ENCODE measurements around the gene PSMD3. TPM values are rescaled to one million over a fixed set of nuclear protein-coding genes. Genes with fewer than 3 reads are reported as not detected.

PSMD3 gene
- total and polyA plus RNA-seq, 10 donors = 35.6 to 70.6 (median 61.3) TPM

- Histone ChIP-seq H3K4me1 (peaks cover 0 to 33% (median 15%) of the 10 kb centered on the region in 6 donors), H3K4me3 (no peak overlapping the region), H3K9me3 (no peaks in the 10 kb centered on the region), H3K36me3 (no peaks in the 10 kb centered on the region), H3K27ac (no peak overlapping the region), H3K27me3 (replicated peaks in 1 of 7) (peaks cover 0 to 8% (median 0%) of the 10 kb centered on the region in 7 donors)
- WGBS, 5 donors = 79 to 88% (median 80%) methylated on average over 4 of the region's 4 CpGs
- intact Hi-C loops (cut with DNase I; ENCODE audit: low total_unique reads) = no loop called here
- DNase-seq = no peak
- no peak for TF ChIP-seq CTCF (IDR thresholded peaks at IDR 0.05 in 8 of 11, conservative IDR thresholded peaks at IDR 0.05 in 3 of 11)
- TF ChIP-seq POLR2A (IDR thresholded peaks at IDR 0.05) = no peak
- no peak for TF ChIP-seq POLR2AphosphoS5 (IDR thresholded peaks at IDR 0.05)
Observed at GRCh38 chr17:39975801-39976200, 4.8 kb upstream of the PSMD3 start.

GRCh38 chr17:39979016-39979670 lies 1.5 kb upstream of the PSMD3 start:
- H3K4me1 ChIP-seq = peaks cover 17 to 43% (median 34%) of the 10 kb centered on the region in 6 donors
- H3K9me3 ChIP-seq = no peaks in the 10 kb centered on the region
- no peak for TF ChIP-seq CTCF (IDR thresholded peaks at IDR 0.05 in 8 of 11, conservative IDR thresholded peaks at IDR 0.05 in 3 of 11)
- 77 to 85% (median 83%) methylated on average over 5 of the region's 5 CpGs for WGBS, 5 donors
- H3K27me3 ChIP-seq (replicated peaks in 1 of 7) = no peaks in the 10 kb centered on the region
- H3K36me3 ChIP-seq = peaks cover 0 to 7% (median 1%) of the 10 kb centered on the region in 6 donors
- intact Hi-C loops (cut with DNase I; ENCODE audit: low total_unique reads) = no loop called here
- no peak for DNase-seq
- H3K4me3 ChIP-seq = peak overlapping the region in 1 of 8 donors; percentile 92
- peak overlapping the region in 3 of 8 donors; percentile 92 to 98 (median 97) for H3K27ac ChIP-seq

DNA sequence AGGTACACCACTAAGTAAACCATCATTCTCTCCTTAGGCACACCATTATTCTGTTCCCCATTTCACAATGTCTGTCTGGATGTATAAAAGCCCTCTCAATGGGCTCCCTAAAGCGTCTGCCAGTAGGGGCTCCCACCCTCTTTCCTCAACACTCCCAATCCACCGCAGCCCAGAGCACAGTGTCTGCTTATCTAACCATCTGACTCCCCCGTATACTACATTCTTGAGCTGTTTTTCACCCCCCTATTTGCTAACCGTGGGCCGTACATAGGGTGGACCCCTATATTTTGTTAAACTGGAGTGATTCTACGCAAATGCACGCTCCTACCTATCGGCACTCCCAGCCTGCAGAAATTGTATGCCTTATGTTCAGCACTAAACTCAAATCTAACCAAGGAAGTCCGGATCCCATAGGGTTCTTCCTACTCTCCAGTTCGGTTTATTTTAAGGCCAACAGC lies 685 bp upstream of the PSMD3 start:
- peaks cover 3 to 15% (median 9%) of the 10 kb centered on the region in 6 donors for H3K36me3 ChIP-seq
- 0 to 1% (median 1%) methylated on average over 10 of the region's 10 CpGs for WGBS, 5 donors
- no peak for TF ChIP-seq POLR2A (IDR thresholded peaks at IDR 0.05)
- no peak for TF ChIP-seq POLR2AphosphoS5 (IDR thresholded peaks at IDR 0.05)
- TF ChIP-seq CTCF (IDR thresholded peaks at IDR 0.05 in 8 of 11, conservative IDR thresholded peaks at IDR 0.05 in 3 of 11) = no peak
- DNase-seq = no peak
- intact Hi-C loops (cut with DNase I; ENCODE audit: low total_unique reads) = no loop called here
- H3K27ac ChIP-seq = peak overlapping the region; percentile 91 to 98 (median 95)
- H3K27me3 ChIP-seq (replicated peaks in 1 of 7) = no peaks in the 10 kb centered on the region
- H3K4me1 ChIP-seq = peaks cover 17 to 49% (median 34%) of the 10 kb centered on the region in 6 donors
- H3K9me3 ChIP-seq = no peaks in the 10 kb centered on the region
- H3K4me3 ChIP-seq = peak overlapping the region; percentile 14 to 95 (median 82)

- H3K4me3 ChIP-seq = peak overlapping the region; percentile 67 to 95 (median 87)
- 0 to 2% (median 1%) methylated on average over 15 of the region's 15 CpGs for WGBS, 5 donors
- H3K27ac ChIP-seq = peak overlapping the region; percentile 91 to 98 (median 95)
- TF ChIP-seq POLR2AphosphoS5 (IDR thresholded peaks at IDR 0.05) = no peak
- TF ChIP-seq POLR2A (IDR thresholded peaks at IDR 0.05) = no peak
- TF ChIP-seq CTCF (IDR thresholded peaks at IDR 0.05 in 8 of 11, conservative IDR thresholded peaks at IDR 0.05 in 3 of 11) = no peak
- H3K36me3 ChIP-seq = peaks cover 3 to 29% (median 23%) of the 10 kb centered on the region in 6 donors
- intact Hi-C loops (cut with DNase I; ENCODE audit: low total_unique reads) = no loop called here
- H3K9me3 ChIP-seq = no peaks in the 10 kb centered on the region
- H3K27me3 ChIP-seq (replicated peaks in 1 of 7) = no peaks in the 10 kb centered on the region
- DNase-seq = no peak
- peaks cover 17 to 57% (median 34%) of the 10 kb centered on the region in 6 donors for H3K4me1 ChIP-seq
Observed at GRCh38 chr17:39981207-39981741, 667 bp downstream of the PSMD3 start.
